Uterus (tissue), 2 donors: ENCODE results near the gene TRIM60.

ENCODE experiments used
- POLR2A ChIP-seq, 2 donors: fragments of 450-650 bp; IDR thresholded peaks; one replicate each; pipeline ENCODE4 v1.6.1; 2016; ENCODE audit warnings: antibody characterized with exemption in 2 of 2, mild to moderate bottlenecking in 1 of 2, moderate library complexity in 1 of 2
- TF ChIP-seq, protein P1 (sequence below), 4 experiments: fragments of 200-600 bp in 2 of 4; fragments of 450-650 bp in 2 of 4; sonication (generic) in 2 of 4; IDR thresholded peaks; one replicate each; pipeline ENCODE4 v1.5.1; 2016 to 2019; ENCODE audit warnings: antibody characterized with exemption in 4 of 4, mild to moderate bottlenecking in 2 of 4, moderate library complexity in 1 of 4

GRCh38 chr4:165006886-165007285, 24.9 kb upstream of the TRIM60 start:
- TF ChIP-seq, protein P1, sequence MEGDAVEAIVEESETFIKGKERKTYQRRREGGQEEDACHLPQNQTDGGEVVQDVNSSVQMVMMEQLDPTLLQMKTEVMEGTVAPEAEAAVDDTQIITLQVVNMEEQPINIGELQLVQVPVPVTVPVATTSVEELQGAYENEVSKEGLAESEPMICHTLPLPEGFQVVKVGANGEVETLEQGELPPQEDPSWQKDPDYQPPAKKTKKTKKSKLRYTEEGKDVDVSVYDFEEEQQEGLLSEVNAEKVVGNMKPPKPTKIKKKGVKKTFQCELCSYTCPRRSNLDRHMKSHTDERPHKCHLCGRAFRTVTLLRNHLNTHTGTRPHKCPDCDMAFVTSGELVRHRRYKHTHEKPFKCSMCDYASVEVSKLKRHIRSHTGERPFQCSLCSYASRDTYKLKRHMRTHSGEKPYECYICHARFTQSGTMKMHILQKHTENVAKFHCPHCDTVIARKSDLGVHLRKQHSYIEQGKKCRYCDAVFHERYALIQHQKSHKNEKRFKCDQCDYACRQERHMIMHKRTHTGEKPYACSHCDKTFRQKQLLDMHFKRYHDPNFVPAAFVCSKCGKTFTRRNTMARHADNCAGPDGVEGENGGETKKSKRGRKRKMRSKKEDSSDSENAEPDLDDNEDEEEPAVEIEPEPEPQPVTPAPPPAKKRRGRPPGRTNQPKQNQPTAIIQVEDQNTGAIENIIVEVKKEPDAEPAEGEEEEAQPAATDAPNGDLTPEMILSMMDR (IDR thresholded peaks at IDR 0.05), result no peak
- no peak for TF ChIP-seq POLR2A (IDR thresholded peaks at IDR 0.05)
